Heart right ventricle (tissue), 16 donors: ENCODE measurements around the gene LNPK. TPM values are rescaled to one million over a fixed set of nuclear protein-coding genes. Genes with fewer than 3 reads are reported as not detected.
"Not testable (repeated sequence)": the region's sequence is repeated elsewhere in the genome, so short reads cannot be mapped to it uniquely, and the experiment has no call there.

Experiments
- ATAC-seq, 8 donors: fragments of 200-7000 bp; cut with Tn5 transposase; one replicate each; pipeline ENCODE4 v1.9.1; 2020; ENCODE audit warnings: mild to moderate bottlenecking in 8 of 8, moderate library complexity in 8 of 8, moderate number of reproducible peaks in 1 of 8
- DNase-seq, 2 donors: peaks; one replicate each; pipeline ENCODE4 v3.0.0-alpha.2; 2020
- H3K27ac ChIP-seq, 10 donors: fragments of 200-600 bp; sonication (generic) in 2 of 10; one replicate each; pipeline versions ENCODE4 v1.5.0 to v1.8.0; 2020 to 2022; ENCODE audit warnings: mild to moderate bottlenecking in 3 of 10
- H3K27me3 ChIP-seq, 7 donors: fragments of 200-600 bp; one replicate each; pipeline ENCODE4 v1.8.0; 2021 to 2022; ENCODE audit warnings: mild to moderate bottlenecking in 2 of 7
- H3K36me3 ChIP-seq, 9 donors: fragments of 200-600 bp; sonication (generic) in 1 of 9; one replicate each; pipeline versions ENCODE4 v1.5.0 to v1.8.0; 2020 to 2022; ENCODE audit warnings: mild to moderate bottlenecking in 2 of 9
- H3K4me1 ChIP-seq, 9 donors: fragments of 200-600 bp; sonication (generic) in 1 of 9; one replicate each; pipeline versions ENCODE4 v1.5.0 to v1.8.0; 2020 to 2022; ENCODE audit warnings: mild to moderate bottlenecking in 4 of 9
- H3K4me3 ChIP-seq, 10 donors: fragments of 200-600 bp; sonication (generic) in 2 of 10; one replicate each; pipeline versions ENCODE4 v1.5.0 to v1.8.0; 2020 to 2022; ENCODE audit warnings: mild to moderate bottlenecking in 7 of 10, moderate library complexity in 2 of 10
- H3K9me3 ChIP-seq, 11 donors: fragments of 200-600 bp in 10 of 11; sonication (generic) in 2 of 11; one replicate each; pipeline versions ENCODE4 v1.5.0 to v1.8.0; 2013 to 2022; ENCODE audit warnings: mild to moderate bottlenecking in 2 of 11, control low read depth in 1 of 11, moderate library complexity in 1 of 11
- CTCF ChIP-seq, 9 donors: fragments of 200-600 bp; sonication (generic) in 2 of 9; IDR thresholded peaks; one replicate each; pipeline versions ENCODE4 v1.5.0 to v1.8.0; 2021 to 2022; ENCODE audit warnings: antibody characterized with exemption in 9 of 9, mild to moderate bottlenecking in 5 of 9, moderate library complexity in 1 of 9
- WGBS, 2 donors: extraction: QIAGEN DNeasy Blood & Tissue Kit; methylation state at CpG; one replicate each; pipeline ENCODE4 v1.1.7; 2013; ENCODE audit warnings: inconsistent platforms in 1 of 2; 5-methylcytosine and 5-hydroxymethylcytosine counted together
- intact Hi-C, 10 donors: fragments of 100-400 bp; cut with DNase I; formaldehyde crosslinking; loops; one replicate each; pipeline versions ENCODE4 v1.11.1 to v1.14.2; 2022
- polyA plus RNA-seq, 2 donors: library from polyadenylated mRNA; stranded (reverse); fragments of 200-250 nt; gene quantifications; one replicate each; pipeline ENCODE4 v1.2.3, GENCODE V29; 2013
- total RNA-seq, 10 donors: library from RNA; stranded (reverse); fragmentation: NEBNext Ultra II Directional in 3 of 10; extraction: Animal tissue kit (Norgen Biotek cat#: 25700) in 3 of 10; gene quantifications; one replicate each; pipeline versions ENCODE4 v1.2.1 to v1.2.4, GENCODE V29; 2021 to 2023
- donor health status: Arrhythmogenic right ventricular cardiomyopathy.
- donor health status: ischemic (EF 13 %, LVEDD 7.1; RV severe dilation, severe dysfunction).
- donor health status: healthy with polysubstance abuse.
- donor health status: DM: no; HTN: yes; CAD: no.
- donor health status: DM: no; HTN: no; CAD: no.
- donor health status: ischemic (EF 25% LVEDD 6.9; RV normal size, moderate dysfunction).
- donor health status: ischemic (EF 25% LVEDD 5.7; RV mildly dilated, moderate dysfunction).
- donor health status: healthy.
- donor health status: DM: yes; HTN: yes; CAD: no.
- donor health status: Ischemic cardiomyopathy.
- donor health status: ischemic (EF 35%, LVEDD 5.7; RV mildly dilated, moderate dysfunction).
- donor health status: nonischemic (EF 11% LVEDD 7.7; RV severe dilation, severe dysfunction).
- donor health status: DM: yes; HTN: yes; CAD: no.
- donor health status: PGD.
- donor health status: ischemic (EF 29% LVEDD 5.4; RV normal size, mild dysfunction).
- donor health status: nonischemic (EF 23%, LVEDD 6.1; RV moderate dilation, normal function).

The LNPK gene
- total and polyA plus RNA-seq, 12 donors, result 4.9 to 51.3 (median 32.5) TPM

GRCh38 chr2:175999283-175999819 lies 2.7 kb downstream of the LNPK start:
- Histone ChIP-seq H3K4me3 (no peak overlapping the region), H3K36me3 (no peaks in the 10 kb centered on the region), H3K27ac (no peak overlapping the region), H3K4me1 (peaks cover 0 to 31% (median 16%) of the 10 kb centered on the region in 9 donors), H3K9me3 (no peaks in the 10 kb centered on the region), H3K27me3 (no peaks in the 10 kb centered on the region)
- intact Hi-C loops, result no loop called here
- DNase-seq (no peak), ATAC-seq (no peak)
- WGBS, 2 donors, result 76 to 81% methylated on average over 2 of the region's 2 CpGs
- TF ChIP-seq CTCF (IDR thresholded peaks at IDR 0.05), result no peak

DNA sequence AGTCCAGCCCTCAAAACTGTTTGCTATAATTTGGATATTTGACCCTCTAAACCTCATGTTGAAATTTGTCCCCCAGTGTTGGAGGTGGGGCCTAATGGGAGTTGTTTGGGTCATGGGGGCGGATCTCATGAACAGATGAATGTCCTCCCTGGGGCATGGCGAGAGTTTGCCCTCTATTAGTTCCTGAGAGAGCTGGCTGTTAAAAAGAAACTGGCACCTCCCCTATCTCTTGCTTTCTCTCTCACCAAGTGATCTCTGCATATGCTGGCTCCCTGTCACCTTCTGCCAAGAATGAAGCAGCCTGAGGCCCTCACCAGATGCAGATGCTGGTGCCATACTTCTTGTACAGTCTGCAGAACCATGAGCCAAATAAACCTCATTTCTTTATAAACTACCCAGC lies 12.0 kb downstream of the LNPK start:
- H3K27ac ChIP-seq, result no peak overlapping the region
- H3K27me3 ChIP-seq, result no peaks in the 10 kb centered on the region
- WGBS, 2 donors, result 74 to 80% methylated on average over 2 of the region's 2 CpGs
- no peak for TF ChIP-seq CTCF (IDR thresholded peaks at IDR 0.05)
- H3K9me3 ChIP-seq, result no peaks in the 10 kb centered on the region
- peaks cover 0 to 54% (median 4%) of the 10 kb centered on the region in 9 donors for H3K36me3 ChIP-seq
- intact Hi-C loops, result no loop called here
- H3K4me3 ChIP-seq, result no peak overlapping the region
- DNase-seq (no peak), ATAC-seq (peak in 3 of 8 donors; percentile 52 to 68 (median 61))
- H3K4me1 ChIP-seq, result no peaks in the 10 kb centered on the region

DNA sequence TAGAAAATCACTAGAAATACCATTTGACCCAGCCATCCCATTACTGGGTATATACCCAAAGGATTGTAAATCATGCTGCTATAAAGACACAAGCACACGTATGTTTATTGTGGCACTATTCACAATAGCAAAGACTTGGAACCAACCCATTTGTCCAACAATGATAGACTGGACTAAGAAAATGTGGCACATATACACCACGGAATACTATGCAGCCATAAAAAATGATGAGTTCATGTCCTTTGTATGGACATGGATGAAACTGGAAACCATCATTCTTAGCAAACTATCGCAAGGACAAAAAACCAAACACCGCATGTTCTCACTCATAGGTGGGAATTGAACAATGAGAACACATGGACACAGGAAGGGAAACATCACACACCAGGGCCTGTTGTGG lies 14.9 kb downstream of the LNPK start:
- WGBS, 2 donors, result 96 to 98% methylated on average over 3 to 4 of the region's 4 CpGs
- H3K27me3 ChIP-seq, H3K4me1 ChIP-seq, H3K4me3 ChIP-seq, DNase-seq, ATAC-seq, H3K27ac ChIP-seq, intact Hi-C loops, H3K9me3 ChIP-seq: not testable (repeated sequence)
- H3K36me3 ChIP-seq, result peaks cover 0 to 62% (median 4%) of the 10 kb centered on the region in 9 donors

GRCh38 chr2:175984846-175985245 lies 17.2 kb downstream of the LNPK start:
- 92 to 94% methylated on average over 2 of the region's 2 CpGs for WGBS, 2 donors
- Histone ChIP-seq H3K4me1 (peaks cover 0 to 4% (median 0%) of the 10 kb centered on the region in 9 donors), H3K36me3 (peaks cover 0 to 51% (median 4%) of the 10 kb centered on the region in 9 donors), H3K9me3 (no peaks in the 10 kb centered on the region), H3K4me3 (no peak overlapping the region), H3K27me3 (no peaks in the 10 kb centered on the region), H3K27ac (no peak overlapping the region)
- no peak for ATAC-seq
- DNase-seq, result no peak
- no peak for TF ChIP-seq CTCF (IDR thresholded peaks at IDR 0.05)
- intact Hi-C loops, result no loop called here

GRCh38 chr2:175981551-175981950 lies 20.5 kb downstream of the LNPK start:
- WGBS, 2 donors, result 89 to 93% methylated on average over 1 of the region's 1 CpG
- DNase-seq, result no peak
- no peak for TF ChIP-seq CTCF (IDR thresholded peaks at IDR 0.05)
- ATAC-seq, result no peak
- H3K4me1 ChIP-seq, result peaks cover 0 to 4% (median 0%) of the 10 kb centered on the region in 9 donors
- no peaks in the 10 kb centered on the region for H3K27me3 ChIP-seq
- peaks cover 0 to 54% (median 6%) of the 10 kb centered on the region in 9 donors for H3K36me3 ChIP-seq
- intact Hi-C loops, result no loop called here
- no peaks in the 10 kb centered on the region for H3K9me3 ChIP-seq
- H3K4me3 ChIP-seq, result no peak overlapping the region
- H3K27ac ChIP-seq, result no peak overlapping the region
